ENCODE measurements around the gene CCDC171. TPM values are rescaled to one million over a fixed set of nuclear protein-coding genes. Genes with fewer than 3 reads are reported as not detected.

CCDC171 gene
- total and polyA plus RNA-seq, 12 donors = 0.29 to 2.4 (median 1.6) TPM

DNA sequence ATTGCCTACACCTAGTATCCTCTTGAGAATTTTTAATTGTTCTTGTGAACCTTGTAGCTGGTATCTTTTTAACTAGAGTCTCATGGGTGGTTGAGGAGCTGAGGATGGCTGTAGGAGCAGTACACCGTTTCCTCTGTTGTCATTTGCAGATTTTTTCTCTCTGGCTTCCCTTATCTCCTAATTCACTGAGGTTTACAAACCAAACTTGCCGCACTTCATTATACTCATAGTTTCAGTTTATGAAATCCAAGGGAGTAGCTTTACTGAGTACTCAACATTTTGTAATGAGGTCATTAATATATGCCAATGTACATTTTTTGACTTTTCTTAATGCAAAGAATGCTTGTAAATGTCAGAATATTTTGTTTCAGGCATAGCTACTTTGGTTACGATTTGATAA lies 154.2 kb downstream of the CCDC171 start:
- TF ChIP-seq, protein P1, sequence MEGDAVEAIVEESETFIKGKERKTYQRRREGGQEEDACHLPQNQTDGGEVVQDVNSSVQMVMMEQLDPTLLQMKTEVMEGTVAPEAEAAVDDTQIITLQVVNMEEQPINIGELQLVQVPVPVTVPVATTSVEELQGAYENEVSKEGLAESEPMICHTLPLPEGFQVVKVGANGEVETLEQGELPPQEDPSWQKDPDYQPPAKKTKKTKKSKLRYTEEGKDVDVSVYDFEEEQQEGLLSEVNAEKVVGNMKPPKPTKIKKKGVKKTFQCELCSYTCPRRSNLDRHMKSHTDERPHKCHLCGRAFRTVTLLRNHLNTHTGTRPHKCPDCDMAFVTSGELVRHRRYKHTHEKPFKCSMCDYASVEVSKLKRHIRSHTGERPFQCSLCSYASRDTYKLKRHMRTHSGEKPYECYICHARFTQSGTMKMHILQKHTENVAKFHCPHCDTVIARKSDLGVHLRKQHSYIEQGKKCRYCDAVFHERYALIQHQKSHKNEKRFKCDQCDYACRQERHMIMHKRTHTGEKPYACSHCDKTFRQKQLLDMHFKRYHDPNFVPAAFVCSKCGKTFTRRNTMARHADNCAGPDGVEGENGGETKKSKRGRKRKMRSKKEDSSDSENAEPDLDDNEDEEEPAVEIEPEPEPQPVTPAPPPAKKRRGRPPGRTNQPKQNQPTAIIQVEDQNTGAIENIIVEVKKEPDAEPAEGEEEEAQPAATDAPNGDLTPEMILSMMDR (IDR thresholded peaks at IDR 0.05) = no peak
- 90 to 95% methylated on average over 3 of the region's 3 CpGs for WGBS, 2 donors
- intact Hi-C loops (cut with DNase I) = loop anchor here in 1 of 10 donors (10.0 kb wide), 1 partner anchor 1222 kb away; no protein-coding TSS in a partner anchor

DNA sequence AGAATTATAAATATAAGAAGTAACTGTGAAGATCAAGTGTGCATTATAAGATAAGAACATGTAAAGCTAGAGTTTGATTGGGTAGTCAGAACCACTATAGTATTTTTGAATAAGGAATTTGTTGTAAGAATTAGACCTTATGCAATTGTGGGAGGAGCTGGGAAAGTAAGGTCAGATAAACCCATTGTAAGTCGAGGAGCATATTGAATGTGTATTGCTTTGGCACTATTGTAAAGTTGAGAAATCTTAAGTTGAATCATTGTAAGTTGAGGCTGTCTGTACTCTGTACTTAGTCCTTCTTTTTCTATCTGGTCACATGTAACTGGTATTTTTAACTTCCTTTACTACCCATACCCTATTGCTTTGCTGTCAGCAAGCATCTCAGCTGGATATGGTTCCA lies 158.7 kb downstream of the CCDC171 start:
- Histone ChIP-seq H3K36me3 (no peaks in the 10 kb centered on the region), H3K4me1 (no peaks in the 10 kb centered on the region), H3K9me3 (no peaks in the 10 kb centered on the region), H3K4me3 (no peak overlapping the region), H3K27me3 (no peaks in the 10 kb centered on the region), H3K27ac (no peak overlapping the region)
- 81 to 86% methylated on average over 1 of the region's 1 CpG for WGBS, 2 donors
- TF ChIP-seq, protein P1 (IDR thresholded peaks at IDR 0.05) = no peak
- intact Hi-C loops (cut with DNase I) = no loop called here
- ATAC-seq (no peak), DNase-seq (no peak)

More for the DNA sequence above, 154.2 kb downstream of the CCDC171 start:
- H3K27me3 ChIP-seq = no peaks in the 10 kb centered on the region
- H3K27ac ChIP-seq = no peak overlapping the region
- DNase-seq (no peak), ATAC-seq (no peak)
- no peak overlapping the region for H3K4me3 ChIP-seq
- H3K4me1 ChIP-seq = no peaks in the 10 kb centered on the region
- no peaks in the 10 kb centered on the region for H3K36me3 ChIP-seq
- peaks cover 0 to 1% (median 0%) of the 10 kb centered on the region in 11 donors for H3K9me3 ChIP-seq

DNA sequence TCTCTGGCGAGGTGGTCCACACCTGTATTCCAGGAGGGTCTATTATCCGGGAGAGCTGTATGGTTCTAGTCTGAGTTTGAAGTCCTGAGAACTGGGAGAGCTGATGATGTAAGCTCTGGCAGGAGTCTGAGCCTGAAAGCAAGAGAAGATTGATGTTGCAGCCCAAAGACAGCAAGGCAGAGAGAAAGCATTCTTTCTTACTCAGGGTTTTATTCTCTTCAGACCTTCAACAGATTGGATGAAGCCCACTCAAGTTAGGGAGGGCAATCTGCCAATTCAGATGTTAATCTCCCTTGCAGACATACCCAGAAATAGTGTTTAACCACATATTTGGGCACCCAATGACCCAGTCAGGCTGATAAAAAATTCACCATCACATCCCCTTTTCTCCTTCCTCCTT lies 159.1 kb downstream of the CCDC171 start:
- H3K4me1 ChIP-seq = no peaks in the 10 kb centered on the region
- no peak overlapping the region for H3K27ac ChIP-seq
- TF ChIP-seq, protein P1 (IDR thresholded peaks at IDR 0.05) = no peak
- WGBS, 2 donors = 81 to 89% methylated on average over 2 of the region's 2 CpGs
- intact Hi-C loops (cut with DNase I) = no loop called here
- no peaks in the 10 kb centered on the region for H3K9me3 ChIP-seq
- ATAC-seq (no peak), DNase-seq (no peak)
- H3K4me3 ChIP-seq = no peak overlapping the region
- H3K36me3 ChIP-seq = no peaks in the 10 kb centered on the region
- H3K27me3 ChIP-seq = no peaks in the 10 kb centered on the region

DNA sequence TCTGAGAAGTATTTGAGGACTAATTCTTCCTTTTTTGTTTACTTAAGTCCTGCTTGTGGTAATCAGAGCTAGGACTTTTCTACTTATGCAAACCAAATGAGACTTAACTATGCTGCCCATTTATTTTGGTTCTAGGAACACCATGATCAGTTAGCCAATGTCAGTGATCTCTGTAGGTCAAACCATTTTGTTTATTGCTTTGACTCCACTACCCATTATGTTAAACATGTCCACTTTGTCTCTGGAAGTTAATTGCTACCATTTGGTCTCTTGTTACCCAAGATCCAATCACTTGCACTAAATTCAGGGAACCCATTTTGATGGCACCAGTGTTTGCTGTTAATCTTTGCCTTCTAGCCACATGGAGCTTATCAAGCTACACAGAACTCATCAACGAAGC lies 161.9 kb downstream of the CCDC171 start:
- Histone ChIP-seq H3K36me3 (no peaks in the 10 kb centered on the region), H3K9me3 (no peaks in the 10 kb centered on the region), H3K27me3 (no peaks in the 10 kb centered on the region), H3K27ac (no peak overlapping the region), H3K4me3 (no peak overlapping the region), H3K4me1 (no peaks in the 10 kb centered on the region)
- WGBS, 2 donors = 45 to 49% methylated on average over 1 of the region's 1 CpG
- intact Hi-C loops (cut with DNase I) = no loop called here
- TF ChIP-seq, protein P1 (IDR thresholded peaks at IDR 0.05) = no peak
- no peak for DNase-seq
- no peak for ATAC-seq
